OCI-LY1 (cell line): Measurements from ENCODE around the gene OTUB1.

ENCODE experiments used
- H2AFZ ChIP-seq: fragments of 200-600 bp; sonication (generic), shearing (Covaris generic); 2 replicates; pipeline ENCODE4 v1.6.0; 2014; ENCODE audit warnings: antibody characterized with exemption, mild to moderate bottlenecking, low read length
- H3F3A ChIP-seq: fragments of 200-600 bp; sonication (generic), shearing (Covaris generic); 2 replicates; pipeline ENCODE4 v1.6.0; 2014; ENCODE audit warnings: mild to moderate bottlenecking, antibody characterized with exemption, low read length, moderate library complexity; ENCODE audit not compliant: insufficient read depth
- H3K27ac ChIP-seq: fragments of 200-600 bp; sonication (generic); 2 replicates; pipeline ENCODE4 v1.5.1; 2014; ENCODE audit warnings: low read length, mixed run types, mild to moderate bottlenecking, low read depth; ENCODE audit not compliant: poor library complexity, severe bottlenecking
- H3K27me3 ChIP-seq: fragments of 200-600 bp; sonication (generic); 2 replicates; pipeline ENCODE4 v1.6.0; 2014; ENCODE audit warnings: antibody characterized with exemption, mild to moderate bottlenecking, low read length, moderate library complexity; ENCODE audit not compliant: insufficient read depth
- H3K36me3 ChIP-seq: fragments of 200-600 bp; sonication (generic); 2 replicates; pipeline ENCODE4 v1.6.1; 2014; ENCODE audit warnings: mild to moderate bottlenecking, antibody characterized with exemption, low read length, moderate library complexity, mixed read lengths; ENCODE audit not compliant: insufficient read depth
- H3K4me1 ChIP-seq: fragments of 200-600 bp; sonication (generic); 2 replicates; pipeline ENCODE4 v1.5.1; 2014; ENCODE audit warnings: mild to moderate bottlenecking, low read length, moderate library complexity; ENCODE audit not compliant: insufficient read depth, severe bottlenecking
- H3K4me2 ChIP-seq: fragments of 200-600 bp; sonication (generic), shearing (Covaris generic); 2 replicates; pipeline ENCODE4 v1.6.1; 2014; ENCODE audit warnings: low read length
- H3K4me3 ChIP-seq: fragments of 200-600 bp; sonication (generic); 2 replicates; pipeline ENCODE4 v1.5.1; 2014; ENCODE audit warnings: low read length, low read depth, mild to moderate bottlenecking, mixed read lengths; ENCODE audit not compliant: poor library complexity, severe bottlenecking
- H3K79me2 ChIP-seq: fragments of 200-600 bp; shearing (Covaris generic); 2 replicates; pipeline ENCODE4 v1.6.1; 2016; ENCODE audit warnings: mixed run types, low read length, mixed read lengths; ENCODE audit not compliant: insufficient read depth
- H3K9ac ChIP-seq: fragments of 200-600 bp; sonication (generic), shearing (Covaris generic); 2 replicates; pipeline ENCODE4 v1.6.1; 2014; ENCODE audit warnings: mild to moderate bottlenecking, low read length, mixed read lengths
- H3K9me2 ChIP-seq: fragments of 200-600 bp; sonication (generic), shearing (Covaris generic); 2 replicates; pipeline ENCODE4 v1.6.1; 2014; ENCODE audit warnings: low read depth, mild to moderate bottlenecking, low read length, mixed read lengths
- H3K9me3 ChIP-seq: fragments of 200-600 bp; shearing (Covaris generic); 2 replicates; pipeline ENCODE4 v1.6.1; 2014; ENCODE audit warnings: low read length, mixed read lengths
- H4K20me1 ChIP-seq: fragments of 200-600 bp; sonication (generic), shearing (Covaris generic); 2 replicates; pipeline ENCODE4 v1.6.0; 2016; ENCODE audit warnings: mild to moderate bottlenecking, low read length; ENCODE audit not compliant: insufficient read depth
- CTCF ChIP-seq: fragments of 200-600 bp; sonication (generic), shearing (Covaris generic); IDR thresholded peaks from 2 replicates; pipeline ENCODE4 v1.5.1; 2017; ENCODE audit warnings: mild to moderate bottlenecking, antibody characterized with exemption, low read length, moderate library complexity, mixed read lengths
- EZH2 ChIP-seq: fragments of 200-600 bp; sonication (generic), shearing (Covaris generic); IDR thresholded peaks from 2 replicates; pipeline ENCODE4 v1.8.0; 2017; ENCODE audit warnings: borderline replicate concordance, mixed run types, mild to moderate bottlenecking, antibody characterized with exemption, low read length, moderate library complexity, mixed read lengths

The OTUB1 gene

DNA sequence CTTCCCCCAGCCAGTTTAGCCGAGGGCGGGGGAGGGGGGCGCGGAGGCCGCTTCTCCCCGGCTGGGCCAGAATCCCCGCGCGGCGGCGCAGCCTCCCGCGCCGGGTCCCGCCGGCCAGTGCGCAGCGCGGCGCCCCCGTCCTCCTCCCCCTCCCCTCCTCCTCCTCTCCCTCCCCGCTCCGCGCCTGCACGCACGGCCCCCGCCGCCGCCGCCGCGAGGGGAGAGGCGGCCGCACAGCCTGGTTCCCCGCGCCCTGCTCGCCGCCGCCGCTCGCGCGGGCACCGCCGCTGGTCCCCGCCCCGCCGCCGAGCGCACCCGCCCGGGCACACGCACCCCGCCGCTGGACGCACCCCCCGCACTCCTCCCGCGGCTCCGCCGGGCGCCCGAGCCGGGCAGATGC lies 49.3 kb downstream of the OTUB1 start, which contains the start of gene FLRT1:
Gene FLRT1, plus strand, starts transcription at position 356 of the 400 bp plus-strand sequence. CDS start 80,337 bp downstream, outside the sequence.
- H3K4me2 ChIP-seq = no peak within 1 kb of the TSS
- no peaks in the 10 kb centered on the region for H3K79me2 ChIP-seq
- no peak within 1 kb of the TSS for H2AFZ ChIP-seq
- H3K9me2 ChIP-seq = no peaks in the 10 kb centered on the region
- H3K9me3 ChIP-seq = no peaks in the 10 kb centered on the region
- no peak within 1 kb of the TSS for H3K27ac ChIP-seq
- no peaks in the 10 kb centered on the region for H3F3A ChIP-seq
- H4K20me1 ChIP-seq = no peaks in the 10 kb centered on the region
- peaks cover 5% of the 10 kb centered on the region; the same call in 1 of the 2 replicates for H3K27me3 ChIP-seq
- H3K4me3 ChIP-seq = no peak within 1 kb of the TSS
- TF ChIP-seq CTCF (no peak), EZH2 (no peak)
- no peaks in the 10 kb centered on the region for H3K4me1 ChIP-seq
- no peaks in the 10 kb centered on the region for H3K36me3 ChIP-seq
- H3K9ac ChIP-seq = no peak within 1 kb of the TSS

DNA sequence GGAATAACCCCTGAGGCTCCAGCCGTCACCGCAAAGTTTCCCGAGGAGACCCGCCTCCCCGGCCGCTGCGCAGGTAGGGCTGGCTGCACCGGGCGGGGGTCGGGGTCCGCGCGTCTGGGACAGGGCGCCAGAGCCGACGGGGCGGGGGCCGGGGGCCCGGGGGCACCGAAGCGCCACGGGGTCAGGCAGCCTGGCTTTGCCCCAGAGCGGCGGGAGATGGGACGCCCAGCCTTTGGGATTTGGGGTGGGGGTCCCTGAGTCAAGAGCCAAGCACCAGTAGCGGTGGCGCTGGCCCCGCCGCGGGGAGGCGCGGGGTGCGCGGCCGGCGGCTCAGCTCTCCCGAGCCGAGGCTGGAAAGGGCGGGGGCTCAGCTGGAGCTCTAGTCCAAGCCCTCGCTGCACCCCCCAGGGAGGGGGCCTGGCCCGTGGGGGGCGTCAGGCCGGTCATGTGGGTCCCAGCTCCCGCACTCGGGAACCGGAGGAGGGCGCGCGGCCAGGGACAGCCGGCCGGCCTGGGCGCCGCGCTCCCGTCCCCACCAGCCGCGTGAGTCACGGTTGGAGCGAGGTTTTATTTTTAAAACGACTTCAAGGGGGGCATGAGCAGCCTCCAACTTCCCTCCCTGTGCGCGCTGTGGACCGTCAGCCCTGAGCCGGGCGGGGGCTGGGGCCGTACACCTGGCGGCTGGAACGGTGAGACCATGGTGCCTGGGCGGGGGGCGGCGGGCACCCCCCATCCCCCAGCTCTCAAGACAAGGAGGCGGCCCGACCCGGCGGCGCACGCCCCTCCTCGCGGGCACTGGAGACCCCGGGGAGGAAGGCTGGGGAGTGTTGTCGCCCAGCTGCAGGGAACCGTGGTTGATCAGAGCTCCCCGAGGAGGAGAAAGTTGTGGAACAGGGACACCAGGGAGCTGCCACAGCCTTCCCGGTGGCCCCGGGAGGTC lies 50.1 kb downstream of the OTUB1 start:
- no peak overlapping the region for H3K27ac ChIP-seq
- no peaks in the 10 kb centered on the region for H3F3A ChIP-seq
- no peaks in the 10 kb centered on the region for H3K4me1 ChIP-seq
- no peaks in the 10 kb centered on the region for H3K9me3 ChIP-seq
- H3K4me3 ChIP-seq = no peak overlapping the region
- H3K9ac ChIP-seq = no peak overlapping the region
- no peaks in the 10 kb centered on the region for H3K79me2 ChIP-seq
- H3K9me2 ChIP-seq = no peaks in the 10 kb centered on the region
- no peak overlapping the region for H2AFZ ChIP-seq
- H4K20me1 ChIP-seq = no peaks in the 10 kb centered on the region
- H3K27me3 ChIP-seq = peaks cover 5% of the 10 kb centered on the region; the same call in 1 of the 2 replicates
- H3K36me3 ChIP-seq = no peaks in the 10 kb centered on the region
- no peak overlapping the region for H3K4me2 ChIP-seq
- TF ChIP-seq CTCF (no peak), EZH2 (no peak)

DNA sequence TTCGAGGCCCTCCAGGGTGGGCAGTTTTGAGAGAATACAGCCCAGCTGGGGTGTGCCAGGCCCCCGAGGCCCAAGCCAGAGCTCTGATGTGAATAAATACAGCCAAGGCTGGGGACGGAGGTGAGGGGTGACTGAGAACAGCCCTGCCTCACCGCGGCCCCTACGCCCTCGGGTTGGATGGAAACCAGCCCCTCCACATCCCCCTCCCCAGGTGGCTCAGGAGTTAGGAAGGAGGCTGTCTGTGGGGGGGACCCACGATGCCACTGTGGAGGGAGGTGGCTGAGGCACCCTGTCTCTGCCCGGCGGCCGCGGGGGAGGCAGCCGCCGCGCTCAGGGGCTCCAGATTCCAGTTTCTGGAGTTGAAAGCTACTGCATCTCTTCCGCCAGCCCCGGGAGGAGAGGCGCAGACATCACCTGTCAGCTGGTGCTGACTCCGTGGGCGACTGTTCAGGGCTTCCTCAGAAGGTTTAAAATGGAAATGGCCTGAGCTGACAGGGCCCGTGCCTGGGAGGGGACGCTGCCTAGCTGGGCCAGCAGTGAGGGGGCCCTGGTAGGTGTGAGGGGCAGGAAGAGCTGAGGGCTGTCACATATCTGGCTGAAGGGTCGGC lies 50.9 kb downstream of the OTUB1 start:
- Histone ChIP-seq H3K36me3 (no peaks in the 10 kb centered on the region), H3K4me3 (no peak overlapping the region), H3K79me2 (no peaks in the 10 kb centered on the region), H3K9me3 (no peaks in the 10 kb centered on the region), H3F3A (no peaks in the 10 kb centered on the region), H3K9me2 (no peaks in the 10 kb centered on the region), H3K27ac (no peak overlapping the region), H4K20me1 (no peaks in the 10 kb centered on the region), H2AFZ (no peak overlapping the region), H3K4me2 (no peak overlapping the region), H3K9ac (no peak overlapping the region), H3K27me3 (peaks cover 5% of the 10 kb centered on the region; the same call in 1 of the 2 replicates), H3K4me1 (no peaks in the 10 kb centered on the region)
- no peak for TF ChIP-seq EZH2
- no peak for TF ChIP-seq CTCF
